Hepatocyte (in vitro differentiated cells): ENCODE data around the gene CLIC4.

Experiments used
- CTCF ChIP-seq: fragments of 200-600 bp; sonication (generic); IDR thresholded peaks from 2 replicates; pipeline ENCODE4 v1.5.1; 2016; ENCODE audit warnings: antibody characterized with exemption, mild to moderate bottlenecking; ENCODE audit not compliant: poor library complexity
- EZH2 ChIP-seq: fragments of 200-600 bp; sonication (generic); IDR thresholded peaks from 2 replicates; pipeline ENCODE4 v1.6.1; 2016; ENCODE audit warnings: antibody characterized with exemption, mild to moderate bottlenecking, borderline replicate concordance
- EZH2phosphoT487 ChIP-seq: fragments of 200-600 bp; sonication (generic); IDR thresholded peaks from one replicate; pipeline ENCODE4 v1.6.1; 2018; ENCODE audit warnings: antibody characterized with exemption, mild to moderate bottlenecking, low read depth, moderate library complexity; ENCODE audit not compliant: unreplicated experiment, severe bottlenecking

- TF ChIP-seq CTCF (no peak), EZH2 (no peak), EZH2phosphoT487 (no peak)
Observed at GRCh38 chr1:24888061-24888970, 143.1 kb downstream of the CLIC4 start.
